HG02970 (cell line): Measurements from ENCODE around the gene MCCC1.
"Not testable (repeated sequence)": the region's sequence is repeated elsewhere in the genome, so short reads cannot be mapped to it uniquely, and the experiment has no call there.

ENCODE experiments used
- ATAC-seq: cut with Tn5 transposase; IDR thresholded peaks from one replicate; pipeline ENCODE4 v1.9.1; 2021; ENCODE audit warnings: mild to moderate bottlenecking, moderate library complexity, moderate number of reproducible peaks; ENCODE audit not compliant: unreplicated experiment, low FRiP score

MCCC1 gene

DNA sequence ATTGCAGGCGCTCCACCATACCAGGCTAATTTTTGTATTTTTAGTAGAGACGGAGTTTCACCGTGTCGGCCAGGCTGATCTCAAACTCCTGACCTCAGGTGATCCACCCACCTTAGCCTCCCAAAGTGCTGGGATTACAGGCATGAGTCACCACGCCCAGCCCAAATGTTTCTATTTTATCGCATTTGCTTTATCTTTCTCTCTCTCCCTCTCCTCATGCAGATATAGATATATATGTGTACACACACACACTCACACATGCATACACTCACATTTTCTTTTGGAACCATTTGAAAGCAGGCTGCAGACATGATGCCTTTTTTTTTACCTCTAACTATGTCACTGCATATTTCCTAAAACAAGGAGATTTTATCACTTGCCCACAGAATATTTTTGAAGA lies 7.3 kb upstream of the MCCC1 start:
- no peak for ATAC-seq

DNA sequence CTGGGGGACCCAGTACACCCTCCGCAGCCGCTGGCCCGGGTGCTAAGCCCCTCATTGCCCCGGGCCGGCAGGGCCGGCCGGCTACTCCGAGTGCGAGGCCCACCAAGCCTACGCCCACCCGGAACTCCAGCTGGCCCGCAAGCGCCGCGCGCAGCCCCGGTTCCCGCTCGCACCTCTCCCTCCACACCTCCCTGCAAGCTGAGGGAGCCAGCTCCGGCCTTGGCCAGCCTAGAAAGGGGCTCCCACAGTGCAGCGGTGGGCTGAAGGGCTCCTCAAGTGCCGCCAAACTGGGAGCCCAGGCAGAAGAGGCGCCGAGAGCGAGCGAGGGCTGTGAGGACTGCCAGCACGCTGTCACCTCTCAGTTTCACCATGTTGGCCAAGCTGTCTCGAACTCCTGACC lies 4.7 kb upstream of the MCCC1 start:
- ATAC-seq = not testable (repeated sequence)

DNA sequence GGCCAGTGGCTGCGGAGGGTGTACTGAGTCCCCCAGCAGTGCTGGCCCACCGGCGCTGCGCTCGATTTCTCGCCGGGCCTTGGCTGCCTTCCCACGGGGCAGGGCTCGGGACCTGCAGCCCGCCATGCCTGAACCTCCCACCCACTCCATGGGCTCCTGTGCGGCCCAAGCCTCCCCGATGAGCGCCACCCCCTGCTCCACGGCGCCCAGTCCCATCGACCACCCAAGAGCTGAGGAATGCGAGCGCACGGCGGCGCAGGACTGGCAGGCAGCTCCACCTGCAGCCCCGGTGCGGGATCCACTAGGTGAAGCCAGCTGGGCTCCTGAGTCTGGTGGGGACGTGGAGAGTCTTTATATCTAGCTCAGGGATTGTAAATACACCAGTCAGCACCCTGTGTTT lies 1.7 kb upstream of the MCCC1 start:
- ATAC-seq = not testable (repeated sequence)

DNA sequence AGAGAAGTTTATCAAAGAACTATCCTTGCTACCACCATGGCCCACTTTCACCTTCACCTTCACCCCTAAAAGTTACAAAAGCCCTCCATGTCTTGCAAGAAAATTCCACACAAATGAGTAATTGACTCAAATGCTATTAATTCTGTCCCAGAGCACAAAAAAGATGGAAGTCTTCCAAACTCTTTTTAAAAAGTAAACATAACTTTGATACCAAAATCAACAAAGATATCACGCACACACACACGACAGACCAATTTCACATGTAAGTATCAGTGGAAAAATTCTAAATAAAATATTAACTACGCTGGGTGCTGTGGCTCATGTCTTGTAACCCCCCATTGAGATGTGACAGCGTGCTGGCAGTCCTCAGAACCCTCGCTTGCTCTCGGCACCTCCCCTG lies 1.1 kb upstream of the MCCC1 start:
- ATAC-seq = no peak

DNA sequence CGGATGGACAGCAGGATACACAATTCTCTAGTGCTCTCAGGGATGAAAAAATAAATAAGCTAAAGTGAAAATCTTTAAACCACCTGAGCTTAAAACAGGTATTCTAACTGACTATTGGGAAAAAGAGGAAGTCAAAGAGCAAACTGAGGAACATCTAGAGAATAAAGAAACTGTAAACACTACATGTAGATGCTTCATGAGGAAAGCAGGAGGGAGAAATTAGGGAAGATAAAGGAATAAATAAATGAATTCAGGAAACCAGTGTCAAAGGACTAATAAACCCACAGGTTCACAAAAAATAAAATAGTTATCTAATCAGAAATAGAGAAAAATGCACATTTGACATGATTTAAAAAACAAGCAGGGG lies 525 bp upstream of the MCCC1 start:
- ATAC-seq = no peak

DNA sequence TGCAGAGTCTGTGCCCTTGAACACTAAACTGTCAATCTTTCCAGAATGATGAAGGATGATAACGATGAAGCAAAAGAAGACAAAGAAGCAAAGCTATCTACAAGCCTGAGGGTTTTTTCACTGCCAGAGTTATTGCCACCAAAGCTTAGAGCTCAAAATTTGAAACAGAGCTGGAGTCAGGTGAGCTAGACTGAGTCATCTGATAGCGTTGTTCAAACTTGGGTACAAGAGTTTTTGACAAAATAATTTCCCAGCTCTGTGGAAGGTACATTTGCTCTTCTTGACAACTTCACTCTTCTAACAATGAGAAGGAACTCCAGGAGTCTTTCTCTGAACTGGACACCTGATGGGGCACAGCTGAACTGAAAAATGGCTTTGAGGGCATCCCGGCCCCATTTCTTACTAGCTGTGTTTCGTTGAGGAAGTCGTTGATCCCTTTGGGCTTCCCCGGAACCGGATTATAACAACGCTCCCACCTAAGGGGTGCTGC lies 715 bp downstream of the MCCC1 start:
- ATAC-seq = no peak

DNA sequence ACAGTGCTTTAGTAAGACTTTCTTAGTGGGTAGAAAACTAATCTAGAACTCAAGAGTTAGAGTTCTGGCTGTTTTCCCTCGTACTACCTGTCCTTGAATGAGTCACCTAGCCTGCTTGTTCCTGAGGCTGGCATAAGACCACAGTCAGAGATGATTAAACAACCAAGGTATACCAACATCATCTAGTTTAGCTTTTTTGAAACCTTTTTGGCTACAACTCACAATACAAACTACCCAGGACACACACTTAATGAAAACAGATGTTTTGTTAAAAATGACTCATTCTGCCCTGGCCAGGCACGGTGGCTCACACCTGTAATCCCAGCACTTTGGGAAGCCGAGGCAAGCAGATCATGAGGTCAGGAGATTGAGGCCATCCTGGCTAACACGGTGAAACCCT lies 4.6 kb downstream of the MCCC1 start:
- ATAC-seq = no peak

DNA sequence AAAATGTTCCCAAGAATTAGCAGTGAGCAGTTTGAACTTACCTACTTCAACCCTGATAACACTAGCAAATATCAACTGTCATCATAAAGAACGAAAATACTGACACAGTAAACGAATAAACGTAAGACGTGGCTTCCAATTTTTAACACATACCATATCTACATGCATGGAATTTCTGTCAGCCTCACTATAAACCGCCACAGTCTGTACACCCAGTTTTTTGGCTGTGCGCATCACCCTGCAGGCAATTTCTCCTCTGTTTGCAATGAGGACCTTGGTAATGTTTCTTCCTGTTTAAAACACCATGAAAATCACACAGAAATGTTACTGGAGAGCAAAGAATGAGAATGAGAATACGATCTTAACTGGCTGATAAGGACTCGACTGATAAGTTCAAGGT lies 7.0 kb downstream of the MCCC1 start:
- no peak for ATAC-seq

DNA sequence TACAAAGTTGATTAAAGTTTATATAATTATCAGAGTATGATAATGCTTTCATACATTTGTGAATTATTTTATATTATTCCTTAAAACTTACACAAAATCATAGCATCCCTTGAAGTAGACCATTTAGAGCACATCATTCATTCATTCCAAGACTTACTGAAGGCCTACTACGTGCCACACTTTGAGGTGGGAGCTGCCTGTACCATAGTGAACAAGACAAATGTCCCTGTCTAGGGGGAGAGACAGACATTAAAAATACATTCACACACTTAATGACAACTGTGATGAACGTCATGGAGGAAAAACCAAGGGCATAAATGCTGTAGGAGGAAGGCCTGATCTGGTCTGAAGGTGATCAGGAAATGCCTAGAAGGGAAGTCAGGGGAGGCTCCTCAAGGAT lies 12.1 kb downstream of the MCCC1 start:
- ATAC-seq = no peak

DNA sequence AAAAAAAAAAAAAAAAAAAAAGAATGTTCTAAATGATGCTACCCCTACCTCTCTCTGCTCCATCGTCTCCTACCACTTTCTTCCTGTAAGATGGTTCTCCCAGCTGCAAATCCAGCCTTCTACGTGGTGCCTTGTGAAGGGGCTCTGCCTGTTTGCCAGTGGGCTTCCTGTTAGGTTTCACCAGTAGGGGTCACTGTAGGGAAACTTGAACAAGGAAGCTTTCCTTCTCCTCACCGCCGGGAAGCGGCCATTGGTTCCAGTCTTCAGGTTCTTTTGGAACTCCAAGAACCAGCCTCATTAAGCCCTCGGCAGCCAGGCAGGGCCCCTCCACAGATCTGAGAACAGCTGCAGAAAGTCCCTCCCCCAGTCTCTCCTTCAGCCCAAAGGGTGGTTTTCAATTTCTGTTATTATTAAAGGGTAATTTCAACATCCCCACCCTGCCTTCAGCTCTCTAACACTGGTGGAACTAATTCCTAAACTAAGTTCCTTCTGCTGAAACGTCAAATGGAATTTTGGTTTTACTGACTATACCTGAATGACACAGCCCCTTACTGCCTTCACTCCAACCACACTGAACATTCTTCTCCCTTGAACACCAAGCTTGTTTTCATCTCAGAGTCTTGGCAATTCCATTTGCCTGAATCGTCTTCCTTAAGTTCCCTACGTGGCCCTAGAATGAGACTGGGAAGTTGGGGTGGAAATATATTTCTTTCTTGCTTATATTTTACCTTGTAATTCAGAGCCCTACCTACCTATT lies 13.5 kb downstream of the MCCC1 start:
- ATAC-seq = no peak

DNA sequence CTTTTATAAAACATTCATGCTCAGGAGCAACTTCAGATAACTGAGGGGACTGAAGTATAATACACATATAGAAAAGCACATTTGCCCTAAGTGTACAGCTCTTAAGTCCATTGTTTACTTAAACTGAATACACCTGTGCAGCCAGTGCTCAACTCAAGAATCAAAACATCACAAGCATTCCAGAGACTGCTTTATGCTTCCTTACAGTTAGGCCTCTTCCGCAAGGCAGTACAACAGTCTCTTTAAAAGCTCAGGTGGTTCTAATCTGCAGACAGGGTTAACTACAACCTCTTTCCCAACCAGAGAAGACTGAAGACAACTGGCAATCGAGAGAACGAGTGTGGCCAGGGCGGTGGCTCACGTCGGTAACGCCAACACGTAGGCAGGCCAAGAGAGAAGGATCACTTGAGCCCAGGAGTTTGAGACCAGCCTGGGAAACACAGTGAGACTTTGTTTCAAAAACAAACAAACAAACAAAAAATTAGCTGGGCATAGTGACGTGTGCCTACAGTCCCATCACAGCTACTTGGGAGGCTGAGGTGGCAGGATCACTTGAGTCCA lies 16.9 kb downstream of the MCCC1 start:
- no peak for ATAC-seq

DNA sequence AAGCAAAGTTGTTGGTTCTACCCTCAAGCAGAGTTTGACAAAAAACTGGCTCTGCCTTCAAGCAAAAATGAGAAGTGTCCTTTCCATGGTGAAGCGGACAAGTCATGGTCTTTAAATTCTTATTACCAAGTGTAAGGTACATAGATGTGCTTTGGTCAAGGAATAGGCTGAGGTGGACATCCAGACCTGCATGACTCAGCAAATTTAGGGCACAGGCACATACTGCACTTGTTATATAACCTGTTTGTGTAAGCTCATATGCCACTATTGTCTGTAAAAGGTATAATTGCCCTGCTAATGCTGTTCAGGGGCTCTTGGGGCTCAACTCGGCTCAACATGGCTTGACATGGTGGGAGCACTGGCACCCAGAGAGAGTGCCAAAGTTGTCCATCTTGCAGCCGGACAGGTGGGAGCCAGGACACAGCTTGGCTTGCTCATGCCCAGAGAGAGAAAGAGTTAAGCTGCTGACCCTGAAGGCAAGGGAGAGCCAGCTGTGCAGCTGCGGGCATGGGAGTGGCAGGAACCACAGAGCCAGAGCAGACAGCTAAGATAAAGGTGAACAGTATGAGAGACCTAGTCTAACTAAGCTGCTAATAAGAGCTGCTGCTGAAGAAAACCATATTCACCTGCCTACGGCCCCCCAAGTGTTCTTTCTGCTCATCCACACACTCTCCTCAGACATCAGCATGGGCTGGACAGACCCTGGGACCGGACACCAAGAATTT lies 17.7 kb downstream of the MCCC1 start:
- ATAC-seq = no peak

DNA sequence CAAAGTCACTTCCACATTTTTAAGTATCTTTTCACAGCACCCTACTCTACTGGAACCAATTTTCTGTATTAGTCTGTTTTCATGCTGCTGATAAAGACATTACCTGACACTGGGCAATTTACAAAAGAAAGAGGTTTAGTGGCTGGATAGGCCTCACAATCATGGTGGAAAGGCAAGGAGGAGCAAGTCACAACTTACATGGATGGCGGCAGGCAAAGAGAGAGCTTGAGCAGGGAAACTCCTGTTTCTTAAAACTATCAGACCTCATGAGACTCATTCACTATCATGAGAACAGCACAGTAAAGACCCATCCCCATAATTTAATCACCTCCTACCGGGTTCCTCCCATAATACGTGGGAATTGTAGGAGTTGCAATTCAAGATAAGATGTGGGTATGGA lies 18.7 kb downstream of the MCCC1 start:
- ATAC-seq = no peak

DNA sequence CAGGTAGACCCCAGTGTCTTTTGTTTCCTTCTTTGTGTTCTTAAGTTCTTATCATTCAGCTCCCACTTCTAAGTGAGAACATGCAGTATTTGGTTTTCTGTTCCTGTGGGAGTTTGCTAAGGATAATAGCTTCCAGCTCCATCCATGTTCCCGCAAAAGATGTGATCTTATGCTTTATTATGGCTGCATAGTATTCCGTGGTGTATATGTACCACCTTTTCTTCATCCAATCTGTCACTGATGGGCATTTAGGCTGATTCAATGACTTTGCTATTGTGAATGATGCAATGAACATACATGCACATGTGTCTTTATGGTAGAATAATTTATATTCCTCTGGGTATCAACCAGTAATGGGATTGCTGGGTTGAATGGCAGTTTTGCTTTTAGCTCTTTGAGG lies 24.4 kb downstream of the MCCC1 start:
- no peak for ATAC-seq

DNA sequence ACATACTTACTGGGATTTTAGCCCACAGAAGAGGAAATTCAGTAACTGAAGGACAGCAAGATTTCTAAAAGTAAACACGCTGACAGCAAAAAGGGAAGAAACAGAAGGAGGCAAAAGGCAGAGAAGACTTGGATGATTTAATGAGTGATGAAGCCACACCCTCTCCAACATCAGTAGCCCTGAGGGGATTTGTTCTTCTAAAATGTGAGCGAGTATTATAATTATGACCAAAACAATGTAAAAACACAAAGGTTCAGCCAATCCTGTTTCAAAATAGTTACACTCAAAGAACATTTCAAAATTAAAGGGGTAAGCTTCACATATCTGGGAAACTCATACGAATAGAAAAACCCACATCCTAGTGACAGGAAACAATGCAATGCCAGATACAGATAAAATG lies 25.0 kb downstream of the MCCC1 start:
- no peak for ATAC-seq

DNA sequence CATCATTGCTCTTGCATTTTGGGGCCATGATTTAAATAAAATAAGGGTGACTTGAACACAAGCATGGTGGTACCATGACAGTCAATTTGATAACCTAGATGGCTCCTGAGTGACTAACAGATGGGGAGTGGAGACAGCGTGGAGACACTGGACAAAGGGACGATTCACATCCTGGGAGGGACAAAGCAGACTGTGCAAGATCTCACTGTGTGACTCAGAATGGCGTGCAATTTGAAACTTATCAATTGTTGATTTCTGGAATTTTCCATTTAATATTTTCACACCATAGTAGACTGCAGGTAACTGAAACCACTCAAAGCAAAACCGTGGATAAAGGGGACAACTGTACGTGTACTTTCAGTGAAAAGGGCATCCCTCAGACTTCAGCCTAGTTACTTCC lies 25.5 kb downstream of the MCCC1 start:
- no peak for ATAC-seq

DNA sequence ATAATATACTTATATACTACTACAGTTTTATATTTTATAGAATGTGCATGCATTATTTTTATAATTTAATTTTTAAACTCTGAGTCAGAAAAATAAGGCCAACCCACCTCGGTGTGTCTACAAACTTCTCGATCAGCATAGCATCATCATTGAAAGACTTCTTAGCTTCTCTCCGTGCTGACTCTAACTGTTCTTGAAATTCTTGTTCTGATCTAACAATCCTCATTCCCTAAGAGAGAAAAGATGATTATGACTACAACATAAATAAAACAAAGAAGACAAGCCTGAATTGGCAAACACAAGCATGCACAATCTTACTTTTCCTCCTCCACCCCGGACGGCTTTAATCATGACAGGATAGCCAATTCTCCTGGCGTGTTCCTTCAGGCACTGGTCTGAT lies 28.4 kb downstream of the MCCC1 start:
- no peak for ATAC-seq

DNA sequence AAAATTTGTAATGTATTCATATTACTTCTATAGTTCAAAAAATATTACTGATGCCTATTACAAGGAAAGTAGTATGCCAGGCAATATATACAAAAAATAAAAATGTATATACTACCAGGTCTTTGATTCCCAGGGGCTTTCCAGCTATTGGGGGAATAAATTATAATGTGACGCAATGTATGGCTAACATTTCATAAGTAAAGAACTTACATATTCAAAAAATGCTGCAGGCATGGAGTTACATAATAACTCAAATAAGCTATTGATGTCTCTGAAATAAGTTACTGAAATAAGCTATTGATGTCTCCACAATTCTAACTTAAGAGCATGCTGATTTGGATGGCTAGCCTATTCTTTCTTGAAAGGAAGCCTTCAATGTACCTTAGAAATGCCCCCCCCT lies 30.2 kb downstream of the MCCC1 start:
- ATAC-seq = no peak

DNA sequence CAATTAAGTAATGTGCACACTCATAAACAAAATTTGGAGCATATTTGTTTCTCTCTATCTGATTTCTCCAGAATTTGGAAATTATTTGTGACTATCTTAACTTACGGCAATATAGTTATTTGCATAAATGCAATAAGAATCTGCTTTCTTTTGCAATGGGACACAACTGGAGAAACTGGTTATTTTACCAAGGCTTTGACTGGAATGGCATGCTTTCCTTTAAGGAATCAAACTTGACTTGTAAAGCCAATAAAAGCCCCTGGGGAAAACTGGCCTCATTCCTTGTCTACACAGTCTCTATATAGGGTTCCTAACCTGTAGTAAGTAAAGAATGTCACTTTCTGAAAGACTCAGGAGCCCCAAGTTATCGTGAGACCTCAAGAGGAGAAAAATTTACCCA lies 32.4 kb downstream of the MCCC1 start:
- ATAC-seq = not testable (repeated sequence)

DNA sequence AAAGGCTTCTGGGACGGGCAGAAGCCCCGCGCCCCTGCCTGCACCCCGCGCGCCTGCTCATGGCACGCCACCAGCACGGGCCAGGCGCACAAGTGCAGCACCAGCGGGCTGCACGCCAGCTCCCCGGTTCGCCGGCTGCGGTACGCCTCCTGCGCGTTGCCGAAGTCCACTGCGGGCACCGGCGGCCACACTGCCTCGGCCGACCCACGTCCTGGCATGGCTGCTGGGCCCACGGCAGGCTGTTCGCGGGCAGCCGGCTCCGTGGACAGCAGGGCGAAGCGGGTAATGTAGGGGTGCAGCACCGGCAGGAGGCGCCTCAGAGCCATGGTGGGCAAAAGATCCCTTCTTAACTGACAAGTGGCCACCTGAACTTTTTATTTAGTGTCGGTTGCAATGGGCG lies 34.8 kb downstream of the MCCC1 start:
- no peak for ATAC-seq

DNA sequence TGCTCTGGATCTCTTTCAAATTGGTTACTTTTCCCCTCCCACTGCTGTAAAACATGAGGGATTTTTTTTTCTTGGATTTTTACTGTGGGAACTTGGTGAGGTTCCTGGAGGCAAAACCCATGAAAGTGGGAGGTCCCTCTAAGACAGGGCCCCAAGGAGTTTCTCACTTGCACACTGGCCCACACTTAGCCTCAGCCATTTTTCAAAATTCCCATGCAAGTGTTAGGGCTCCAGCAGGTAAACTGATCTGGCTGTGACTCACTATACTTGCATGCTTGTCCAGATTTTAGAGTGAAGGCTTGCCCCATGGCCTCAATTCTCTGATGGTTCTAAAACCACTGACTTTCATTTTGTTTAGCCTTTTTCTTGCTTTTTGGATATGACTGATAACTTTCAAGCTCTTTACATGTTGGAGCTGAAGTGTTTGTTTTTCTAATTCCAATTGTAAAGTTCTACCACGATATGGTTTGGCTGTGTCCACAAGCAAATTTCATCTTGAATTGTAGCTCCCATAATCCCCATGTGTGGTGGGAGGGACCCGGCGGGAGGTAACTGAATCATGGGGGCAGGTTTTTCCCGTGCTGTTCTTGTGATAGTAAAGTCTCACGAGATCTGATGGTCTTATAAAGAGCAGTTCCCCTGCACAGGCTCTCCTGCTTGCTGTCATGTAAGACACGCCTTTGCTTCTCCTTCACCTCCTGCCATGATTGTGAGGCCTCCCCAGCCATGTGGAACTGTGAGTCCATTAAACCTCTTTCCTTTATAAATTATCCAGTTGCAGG lies 37.7 kb downstream of the MCCC1 start:
- ATAC-seq = no peak
